GM18519 (cell line): ENCODE data around the gene IL36G.

Experiments
- ATAC-seq: cut with Tn5 transposase; IDR thresholded peaks from one replicate; pipeline ENCODE4 v1.9.1; 2021; ENCODE audit warnings: mild to moderate bottlenecking, moderate library complexity; ENCODE audit not compliant: unreplicated experiment, low FRiP score

IL36G gene

DNA sequence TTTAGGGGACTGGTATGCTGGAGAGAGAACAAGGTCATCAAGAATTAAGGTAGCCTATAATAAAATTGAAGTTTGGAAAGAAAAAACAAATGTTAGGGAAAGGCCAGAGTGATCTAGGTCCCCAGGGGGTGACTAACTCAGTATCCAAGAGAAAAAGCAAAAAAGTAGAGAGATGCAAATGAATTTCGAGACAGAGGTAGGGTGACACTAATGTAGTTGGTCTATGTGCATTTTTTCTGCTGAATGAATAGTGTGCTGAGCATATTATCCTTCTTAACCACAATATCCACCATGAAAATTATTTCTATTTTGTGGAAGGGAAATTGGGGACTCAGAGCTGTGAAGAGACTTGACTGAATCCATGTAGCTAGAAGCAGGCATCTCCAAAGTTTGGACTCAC, 37.2 kb downstream of the IL36G start:
- no peak for ATAC-seq

DNA sequence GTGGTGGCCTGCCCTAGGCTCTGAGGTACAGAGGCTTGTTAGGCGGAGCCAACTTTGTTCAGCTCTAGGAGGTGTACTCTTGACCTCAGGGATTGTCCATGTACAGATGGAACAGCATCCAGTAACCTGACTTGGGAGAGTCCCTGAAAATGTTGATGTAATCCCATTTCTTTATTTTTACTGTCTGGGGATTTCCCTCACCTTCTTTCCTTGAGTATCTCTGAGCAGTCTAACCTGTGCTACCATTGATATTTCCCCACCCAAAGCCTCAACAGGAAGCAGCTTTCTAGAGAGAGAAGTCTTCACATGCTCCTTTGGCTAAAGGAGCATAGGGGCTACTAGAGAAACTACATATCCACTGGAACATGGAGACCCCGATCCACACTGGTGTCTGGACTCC, 37.8 kb downstream of the IL36G start:
- ATAC-seq: no peak

DNA sequence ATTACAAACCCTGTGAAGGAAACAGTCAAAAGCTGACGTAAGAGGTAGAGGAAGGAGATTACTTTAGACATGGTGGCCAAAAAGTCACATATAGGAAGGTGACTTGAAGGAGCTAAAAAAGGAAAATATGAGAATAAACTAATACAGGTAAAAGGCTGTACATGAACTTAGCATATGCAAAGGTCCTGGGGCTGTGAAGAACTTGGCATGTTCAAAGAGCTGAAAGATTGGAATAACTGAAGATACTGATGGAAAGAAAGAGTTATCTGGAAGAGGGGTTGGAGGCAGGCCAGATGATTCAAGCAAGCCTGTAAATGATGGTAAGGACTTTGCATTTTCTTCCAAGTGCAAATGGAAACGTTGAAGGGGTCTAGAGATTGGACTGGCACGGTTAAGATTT, 40.7 kb downstream of the IL36G start:
- ATAC-seq: no peak

DNA sequence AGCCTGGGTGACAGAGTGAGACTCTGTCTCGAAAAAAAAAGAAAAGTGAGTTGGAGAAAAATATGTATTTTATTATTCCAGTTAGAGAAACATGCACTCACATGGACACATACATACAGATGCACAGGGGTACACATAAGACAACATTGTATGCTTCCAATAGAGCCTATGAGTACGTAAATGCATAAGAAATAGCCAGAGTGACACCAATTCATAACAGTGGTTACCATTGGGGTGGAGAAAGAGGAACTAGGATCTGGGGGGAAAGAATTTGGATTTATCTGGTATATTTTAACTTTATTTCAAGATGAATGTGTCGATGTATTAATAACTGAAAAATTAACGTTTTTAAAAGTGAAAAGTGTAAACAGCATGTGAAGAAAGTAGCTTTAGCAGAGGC, 43.5 kb downstream of the IL36G start:
- ATAC-seq: no peak

DNA sequence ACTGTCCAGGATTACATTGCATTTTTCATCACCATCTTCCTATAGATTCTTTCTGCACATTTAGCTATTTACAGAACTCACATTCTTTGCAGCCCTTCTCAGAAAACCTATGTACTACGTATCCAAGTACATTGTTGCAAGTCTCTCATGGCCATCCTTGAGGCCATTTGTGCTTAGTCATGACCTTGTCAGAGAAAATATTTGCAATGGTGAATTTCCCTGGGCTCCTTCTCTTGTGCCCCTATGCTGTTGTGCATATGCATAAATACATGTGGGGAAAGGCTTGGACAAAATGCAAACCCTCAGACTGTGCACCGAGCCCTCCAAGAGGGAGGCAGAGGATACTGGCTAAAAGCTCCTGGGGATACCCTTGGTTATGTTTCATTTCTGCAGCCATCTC, 47.0 kb downstream of the IL36G start:
- no peak for ATAC-seq

DNA sequence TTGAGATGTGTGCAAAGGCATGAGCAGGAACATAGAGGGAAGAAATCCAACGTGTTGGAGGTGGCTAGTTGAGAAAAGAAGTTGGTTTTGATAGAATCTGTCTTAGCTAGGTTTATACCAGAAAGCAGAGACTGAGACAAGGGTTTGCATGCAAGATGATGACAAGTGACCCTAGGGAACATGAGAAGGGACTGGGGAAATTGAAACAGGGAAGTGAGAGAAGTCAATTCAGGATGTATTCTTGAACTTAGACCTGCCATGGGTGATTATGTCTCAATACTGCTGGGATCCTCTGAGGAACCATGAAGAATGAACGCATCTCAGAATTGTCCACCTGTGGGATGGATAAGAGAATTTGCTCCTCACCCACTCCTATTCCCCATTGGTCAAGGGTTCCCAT, 47.9 kb downstream of the IL36G start:
- ATAC-seq: no peak

DNA sequence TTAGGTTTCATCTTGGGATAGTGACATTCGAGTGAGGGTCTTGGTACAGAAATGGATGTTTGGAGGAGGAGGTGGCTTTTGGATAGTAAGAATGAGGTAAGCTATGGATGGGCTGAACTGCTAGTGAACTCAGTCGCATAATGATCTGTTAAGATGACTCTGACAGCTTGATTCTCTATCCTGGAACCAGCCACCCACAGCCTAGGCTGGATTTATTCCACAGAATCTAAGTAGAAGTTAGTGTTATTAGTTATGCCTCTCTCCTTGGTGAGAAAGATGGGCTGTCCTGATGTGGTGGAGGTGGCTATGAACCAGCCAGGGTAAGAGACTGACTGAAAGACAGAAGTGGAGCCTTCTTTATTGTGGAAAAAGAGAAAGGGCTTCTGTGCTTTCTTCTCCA, 49.9 kb downstream of the IL36G start:
- ATAC-seq: no peak

DNA sequence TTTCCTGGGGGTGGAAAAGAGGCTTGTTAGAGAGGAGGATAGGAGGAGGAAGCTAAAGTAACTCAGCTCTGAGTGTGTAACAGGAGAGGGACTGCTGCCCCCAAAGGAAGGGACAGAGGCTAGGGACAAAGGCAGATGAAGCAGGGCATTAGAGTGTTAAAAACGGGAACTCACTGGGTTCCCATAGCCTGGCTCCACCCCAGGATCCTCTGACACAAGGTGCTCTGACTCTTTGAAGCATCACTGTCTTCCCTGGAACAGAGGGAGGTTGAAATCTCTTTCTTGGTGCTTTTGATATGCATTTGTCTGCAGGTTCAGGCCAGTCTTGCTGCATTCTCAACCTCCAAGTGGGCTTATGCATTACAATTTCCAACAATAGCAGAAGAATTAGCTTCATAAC, 50.3 kb downstream of the IL36G start:
- ATAC-seq: no peak

DNA sequence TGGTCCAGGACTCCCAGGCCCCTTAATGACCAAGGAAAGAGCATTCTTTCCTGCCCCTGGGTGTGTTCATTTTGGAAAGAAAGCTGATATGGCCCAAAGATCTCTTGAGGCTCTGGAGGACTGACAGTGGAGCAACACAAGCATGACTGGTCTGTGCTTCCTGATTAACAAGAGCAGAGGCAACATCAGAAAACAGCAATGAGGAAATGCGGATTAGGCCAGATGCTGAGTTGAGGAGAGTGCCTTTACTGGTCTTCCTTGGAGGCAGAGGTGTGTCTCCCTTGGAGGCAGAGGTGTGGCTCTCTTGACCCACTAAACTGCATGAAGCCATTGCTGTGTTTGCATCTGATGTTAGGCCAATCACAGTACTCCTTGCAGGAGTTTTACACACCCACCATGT, 54.9 kb downstream of the IL36G start:
- no peak for ATAC-seq

DNA sequence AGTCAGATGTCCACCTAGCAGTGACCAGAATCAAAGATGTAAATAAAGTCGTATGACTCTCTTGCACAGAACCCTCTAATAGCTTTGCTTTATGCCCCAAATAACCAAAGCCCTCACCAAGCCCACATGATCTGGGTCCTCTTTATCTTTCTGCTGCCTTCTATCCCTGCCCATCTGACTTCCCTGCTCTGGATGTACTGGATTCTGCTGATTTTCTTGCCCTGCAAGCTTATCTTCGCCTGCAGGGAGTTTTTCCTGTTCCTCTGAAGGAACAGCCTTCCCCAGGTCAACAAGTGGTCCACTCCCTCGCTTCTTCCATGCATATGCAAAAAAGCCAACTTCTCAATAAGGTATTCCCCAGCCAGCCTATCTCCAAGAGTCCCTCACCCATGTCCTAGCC, 56.2 kb downstream of the IL36G start:
- no peak for ATAC-seq
